ENCODE results near the gene RNF115. TPM values are rescaled to one million over a fixed set of nuclear protein-coding genes. Genes with fewer than 3 reads are reported as not detected.

RNF115 gene
- total RNA-seq, 2 donors from 2014 or later: 17.7 to 19.3 TPM

DNA sequence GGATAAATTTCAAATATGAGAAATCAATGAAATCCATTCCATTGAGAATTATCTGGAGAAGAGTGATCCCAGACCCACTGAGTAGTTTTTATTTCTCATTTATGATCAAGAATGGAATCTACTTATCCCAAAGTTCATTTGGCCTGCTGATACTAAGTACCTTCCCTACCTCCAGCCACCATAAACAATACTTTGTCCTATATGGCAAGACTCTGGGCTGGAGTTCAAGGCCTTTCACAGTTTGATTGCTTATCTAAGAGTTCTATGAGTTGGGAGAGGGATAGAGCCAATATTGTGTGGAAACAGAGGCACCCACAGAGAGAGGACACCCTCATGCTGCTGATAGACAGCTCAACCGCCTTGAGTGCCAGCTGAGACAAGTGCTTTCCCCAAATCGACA, 121.8 kb downstream of the RNF115 start:
- no peak overlapping the region for H3K9ac ChIP-seq (ENCODE audit: extremely low read depth, low read length, poor library complexity, severe bottlenecking)
- peaks cover 18% of the 10 kb centered on the region for H3K36me3 Mint-ChIP-seq (ENCODE audit: low read depth)
- H3K27ac ChIP-seq (ENCODE audit: low read depth, low read length): no peak overlapping the region
- WGBS, 2 experiments (ENCODE audit: insufficient coverage in 1 of 2, insufficient read length in 1 of 2): 83 to 90% methylated on average over 2 of the region's 2 CpGs
- H3K4me1 Mint-ChIP-seq: peaks cover 32% of the 10 kb centered on the region
- H3K4me1 ChIP-seq (ENCODE audit: control insufficient read depth, insufficient read depth, low read length): peaks cover 13% of the 10 kb centered on the region
- H3K36me3 ChIP-seq (ENCODE audit: control insufficient read depth, insufficient read depth, low read length): peaks cover 16% of the 10 kb centered on the region
- no peaks in the 10 kb centered on the region for H3K27me3 ChIP-seq (ENCODE audit: control insufficient read depth, insufficient read depth, low read length, poor library complexity, severe bottlenecking)
- no peak overlapping the region for H3K4me3 ChIP-seq (ENCODE audit: low read length)
- H3K9me3 ChIP-seq (ENCODE audit: control insufficient read depth, low read length): no peaks in the 10 kb centered on the region
- DNase-seq: no peak
- no peaks in the 10 kb centered on the region for H3K9me3 Mint-ChIP-seq
- TF ChIP-seq, protein P1, sequence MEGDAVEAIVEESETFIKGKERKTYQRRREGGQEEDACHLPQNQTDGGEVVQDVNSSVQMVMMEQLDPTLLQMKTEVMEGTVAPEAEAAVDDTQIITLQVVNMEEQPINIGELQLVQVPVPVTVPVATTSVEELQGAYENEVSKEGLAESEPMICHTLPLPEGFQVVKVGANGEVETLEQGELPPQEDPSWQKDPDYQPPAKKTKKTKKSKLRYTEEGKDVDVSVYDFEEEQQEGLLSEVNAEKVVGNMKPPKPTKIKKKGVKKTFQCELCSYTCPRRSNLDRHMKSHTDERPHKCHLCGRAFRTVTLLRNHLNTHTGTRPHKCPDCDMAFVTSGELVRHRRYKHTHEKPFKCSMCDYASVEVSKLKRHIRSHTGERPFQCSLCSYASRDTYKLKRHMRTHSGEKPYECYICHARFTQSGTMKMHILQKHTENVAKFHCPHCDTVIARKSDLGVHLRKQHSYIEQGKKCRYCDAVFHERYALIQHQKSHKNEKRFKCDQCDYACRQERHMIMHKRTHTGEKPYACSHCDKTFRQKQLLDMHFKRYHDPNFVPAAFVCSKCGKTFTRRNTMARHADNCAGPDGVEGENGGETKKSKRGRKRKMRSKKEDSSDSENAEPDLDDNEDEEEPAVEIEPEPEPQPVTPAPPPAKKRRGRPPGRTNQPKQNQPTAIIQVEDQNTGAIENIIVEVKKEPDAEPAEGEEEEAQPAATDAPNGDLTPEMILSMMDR (conservative IDR thresholded peaks at IDR 0.05): no peak
- H3K4me3 Mint-ChIP-seq: no peak overlapping the region
- no peaks in the 10 kb centered on the region for H3K27me3 Mint-ChIP-seq (ENCODE audit: insufficient read depth)
- no peak overlapping the region for H3K27ac Mint-ChIP-seq

DNA sequence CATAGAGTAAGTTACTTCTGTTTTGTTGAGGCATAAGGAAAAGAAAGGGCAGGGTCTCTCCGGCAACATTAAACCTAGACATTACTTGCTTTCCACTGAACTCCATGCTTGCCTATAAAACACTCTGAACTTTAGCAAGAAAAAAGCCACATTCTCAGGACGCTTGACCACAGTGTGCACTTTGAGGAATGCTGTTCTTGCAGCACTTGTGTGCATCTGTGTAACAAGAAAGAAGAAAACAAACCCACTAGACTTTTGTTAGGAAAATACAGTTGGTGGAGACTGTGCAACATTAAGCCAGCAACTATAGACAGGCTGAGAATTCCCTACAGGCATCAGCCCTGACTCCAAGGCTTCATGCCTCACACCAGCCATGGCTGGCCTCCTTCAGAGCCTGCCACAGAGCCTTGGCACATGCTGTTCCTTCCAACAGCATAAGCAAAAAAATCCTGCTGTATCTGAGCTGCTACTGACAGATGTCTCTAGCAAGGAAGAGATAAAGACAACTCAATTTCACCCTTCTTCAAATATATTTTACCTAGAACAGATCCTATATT, 122.5 kb downstream of the RNF115 start:
- Histone ChIP-seq H3K9ac (ENCODE audit: extremely low read depth, low read length, poor library complexity, severe bottlenecking) (no peak overlapping the region), H3K36me3 (ENCODE audit: control insufficient read depth, insufficient read depth, low read length) (peaks cover 16% of the 10 kb centered on the region), H3K27me3 (ENCODE audit: control insufficient read depth, insufficient read depth, low read length, poor library complexity, severe bottlenecking) (no peaks in the 10 kb centered on the region), H3K4me1 (ENCODE audit: control insufficient read depth, insufficient read depth, low read length) (peaks cover 10% of the 10 kb centered on the region), H3K4me3 (ENCODE audit: low read length) (no peak overlapping the region), H3K27ac (ENCODE audit: low read depth, low read length) (no peak overlapping the region), H3K9me3 (ENCODE audit: control insufficient read depth, low read length) (no peaks in the 10 kb centered on the region)
- H3K4me1 Mint-ChIP-seq: peaks cover 30% of the 10 kb centered on the region
- peaks cover 22% of the 10 kb centered on the region for H3K36me3 Mint-ChIP-seq (ENCODE audit: low read depth)
- H3K27me3 Mint-ChIP-seq (ENCODE audit: insufficient read depth): no peaks in the 10 kb centered on the region
- no peak overlapping the region for H3K27ac Mint-ChIP-seq
- no peaks in the 10 kb centered on the region for H3K9me3 Mint-ChIP-seq
- WGBS, 2 experiments (ENCODE audit: insufficient coverage in 1 of 2, insufficient read length in 1 of 2): 63 to 94% methylated on average over 1 to 2 of the region's 2 CpGs
- no peak for DNase-seq
- no peak overlapping the region for H3K4me3 Mint-ChIP-seq
- TF ChIP-seq, protein P1 (conservative IDR thresholded peaks at IDR 0.05): no peak

DNA sequence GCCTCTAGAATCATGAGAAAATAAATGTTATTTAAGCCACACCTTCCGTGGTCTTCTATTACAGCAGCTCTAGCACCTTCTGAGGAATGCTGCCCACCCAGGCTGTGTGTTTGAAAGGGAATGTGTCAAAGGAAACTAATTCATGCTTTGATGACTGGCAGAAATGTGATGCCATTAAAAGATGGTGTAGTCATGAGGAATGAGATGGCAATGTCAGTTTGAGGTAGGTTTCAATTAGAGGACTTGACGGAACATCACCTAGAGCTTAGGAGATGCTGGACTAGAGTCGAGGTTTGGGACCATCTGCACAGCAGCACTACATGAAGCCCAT, 127.3 kb downstream of the RNF115 start:
- Histone ChIP-seq H3K9me3 (ENCODE audit: control insufficient read depth, low read length) (no peaks in the 10 kb centered on the region), H3K27me3 (ENCODE audit: control insufficient read depth, insufficient read depth, low read length, poor library complexity, severe bottlenecking) (no peaks in the 10 kb centered on the region), H3K36me3 (ENCODE audit: control insufficient read depth, insufficient read depth, low read length) (peaks cover 23% of the 10 kb centered on the region), H3K27ac (ENCODE audit: low read depth, low read length) (no peak overlapping the region), H3K4me3 (ENCODE audit: low read length) (no peak overlapping the region), H3K4me1 (ENCODE audit: control insufficient read depth, insufficient read depth, low read length) (peaks cover 3% of the 10 kb centered on the region), H3K9ac (ENCODE audit: extremely low read depth, low read length, poor library complexity, severe bottlenecking) (no peak overlapping the region)
- H3K9me3 Mint-ChIP-seq: no peaks in the 10 kb centered on the region
- no peak overlapping the region for H3K4me3 Mint-ChIP-seq
- DNase-seq: no peak
- H3K4me1 Mint-ChIP-seq: peaks cover 29% of the 10 kb centered on the region
- H3K27me3 Mint-ChIP-seq (ENCODE audit: insufficient read depth): no peaks in the 10 kb centered on the region
- no peak overlapping the region for H3K27ac Mint-ChIP-seq
- TF ChIP-seq, protein P1 (conservative IDR thresholded peaks at IDR 0.05): no peak
- peaks cover 35% of the 10 kb centered on the region for H3K36me3 Mint-ChIP-seq (ENCODE audit: low read depth)
- 94 to 100% methylated on average over 2 to 3 of the region's 3 CpGs for WGBS, 2 experiments (ENCODE audit: insufficient coverage in 1 of 2, insufficient read length in 1 of 2)
